Measurements from ENCODE around the gene SPATA31C1. TPM values are rescaled to one million over a fixed set of nuclear protein-coding genes. Genes with fewer than 3 reads are reported as not detected.

SPATA31C1 gene
- total RNA-seq, 1 donor from 2014 or later = not detected

- Histone ChIP-seq H3K27me3 (ENCODE audit: control insufficient read depth, insufficient read depth, low read length) (no peaks in the 10 kb centered on the region), H3K36me3 (ENCODE audit: control insufficient read depth, insufficient read depth, low read length) (no peaks in the 10 kb centered on the region), H3K4me3 (ENCODE audit: low read depth, low read length) (no peak overlapping the region)
- FAIRE-seq = no peak
- DNase-seq (ENCODE audit: low read depth) = no peak
- TF ChIP-seq CTCF (IDR thresholded peaks at IDR 0.05; ENCODE audit: insufficient read depth, low read length, severe bottlenecking) = no peak
Measured at GRCh38 chr9:87963770-87964169, 46.0 kb downstream of the SPATA31C1 start.

- H3K4me3 ChIP-seq (ENCODE audit: low read depth, low read length) = no peak overlapping the region
- no peaks in the 10 kb centered on the region for H3K36me3 ChIP-seq (ENCODE audit: control insufficient read depth, insufficient read depth, low read length)
- FAIRE-seq (no peak), DNase-seq (ENCODE audit: low read depth) (no peak)
- no peak for TF ChIP-seq CTCF (IDR thresholded peaks at IDR 0.05; ENCODE audit: insufficient read depth, low read length, severe bottlenecking)
- no peaks in the 10 kb centered on the region for H3K27me3 ChIP-seq (ENCODE audit: control insufficient read depth, insufficient read depth, low read length)
Measured at GRCh38 chr9:87964826-87965225, 47.1 kb downstream of the SPATA31C1 start.

- no peak for FAIRE-seq
- no peaks in the 10 kb centered on the region for H3K36me3 ChIP-seq (ENCODE audit: control insufficient read depth, insufficient read depth, low read length)
- H3K27me3 ChIP-seq (ENCODE audit: control insufficient read depth, insufficient read depth, low read length) = no peaks in the 10 kb centered on the region
- no peak overlapping the region for H3K4me3 ChIP-seq (ENCODE audit: low read depth, low read length)
- TF ChIP-seq CTCF (IDR thresholded peaks at IDR 0.05; ENCODE audit: insufficient read depth, low read length, severe bottlenecking) = no peak
- no peak for DNase-seq (ENCODE audit: low read depth)
Measured at GRCh38 chr9:87968155-87968554, 50.4 kb downstream of the SPATA31C1 start.

- no peak for FAIRE-seq
- TF ChIP-seq CTCF (IDR thresholded peaks at IDR 0.05; ENCODE audit: insufficient read depth, low read length, severe bottlenecking) = no peak
Measured at GRCh38 chr9:87970602-87971001, 52.8 kb downstream of the SPATA31C1 start.

GRCh38 chr9:87973122-87973521 lies 55.4 kb downstream of the SPATA31C1 start:
- H3K36me3 ChIP-seq (ENCODE audit: control insufficient read depth, insufficient read depth, low read length) = no peaks in the 10 kb centered on the region
- no peak for DNase-seq (ENCODE audit: low read depth)
- FAIRE-seq = no peak

More at GRCh38 chr9:87970602-87971001, 52.8 kb downstream of the SPATA31C1 start:
- H3K27me3 ChIP-seq (ENCODE audit: control insufficient read depth, insufficient read depth, low read length) = no peaks in the 10 kb centered on the region
- no peaks in the 10 kb centered on the region for H3K36me3 ChIP-seq (ENCODE audit: control insufficient read depth, insufficient read depth, low read length)
- H3K4me3 ChIP-seq (ENCODE audit: low read depth, low read length) = no peak overlapping the region
- no peak for DNase-seq (ENCODE audit: low read depth)

More at GRCh38 chr9:87973122-87973521, 55.4 kb downstream of the SPATA31C1 start:
- TF ChIP-seq CTCF (IDR thresholded peaks at IDR 0.05; ENCODE audit: insufficient read depth, low read length, severe bottlenecking) = no peak
- no peaks in the 10 kb centered on the region for H3K27me3 ChIP-seq (ENCODE audit: control insufficient read depth, insufficient read depth, low read length)
- H3K4me3 ChIP-seq (ENCODE audit: low read depth, low read length) = no peak overlapping the region

Other genes with a start within 250 kb of the SPATA31C1 start
- 107 and 161 TPM in 2 replicates for gene CTSL, start 191.8 kb upstream of the SPATA31C1 start, total RNA-seq
- not detected in 2 replicates for gene SPATA31E1, start 35.1 kb upstream of the SPATA31C1 start, total RNA-seq
- gene CDK20, start 56.6 kb downstream of the SPATA31C1 start, total RNA-seq = 1.0 and 1.6 TPM in 2 replicates
- gene SPATA31C2, start 220.5 kb downstream of the SPATA31C1 start, total RNA-seq = not detected in 2 replicates